Heart right ventricle (tissue), 16 donors: Measurements from ENCODE around the gene TET2. TPM values are rescaled to one million over a fixed set of nuclear protein-coding genes. Genes with fewer than 3 reads are reported as not detected.

Source experiments
- ATAC-seq, 8 donors: fragments of 200-7000 bp; cut with Tn5 transposase; one replicate each; pipeline ENCODE4 v1.9.1; 2020; ENCODE audit warnings: mild to moderate bottlenecking in 8 of 8, moderate library complexity in 8 of 8, moderate number of reproducible peaks in 1 of 8
- DNase-seq, 2 donors: peaks; one replicate each; pipeline ENCODE4 v3.0.0-alpha.2; 2020
- H3K27ac ChIP-seq, 10 donors: fragments of 200-600 bp; sonication (generic) in 2 of 10; one replicate each; pipeline versions ENCODE4 v1.5.0 to v1.8.0; 2020 to 2022; ENCODE audit warnings: mild to moderate bottlenecking in 3 of 10
- H3K27me3 ChIP-seq, 7 donors: fragments of 200-600 bp; one replicate each; pipeline ENCODE4 v1.8.0; 2021 to 2022; ENCODE audit warnings: mild to moderate bottlenecking in 2 of 7
- H3K36me3 ChIP-seq, 9 donors: fragments of 200-600 bp; sonication (generic) in 1 of 9; one replicate each; pipeline versions ENCODE4 v1.5.0 to v1.8.0; 2020 to 2022; ENCODE audit warnings: mild to moderate bottlenecking in 2 of 9
- H3K4me1 ChIP-seq, 9 donors: fragments of 200-600 bp; sonication (generic) in 1 of 9; one replicate each; pipeline versions ENCODE4 v1.5.0 to v1.8.0; 2020 to 2022; ENCODE audit warnings: mild to moderate bottlenecking in 4 of 9
- H3K4me3 ChIP-seq, 10 donors: fragments of 200-600 bp; sonication (generic) in 2 of 10; one replicate each; pipeline versions ENCODE4 v1.5.0 to v1.8.0; 2020 to 2022; ENCODE audit warnings: mild to moderate bottlenecking in 7 of 10, moderate library complexity in 2 of 10
- H3K9me3 ChIP-seq, 11 donors: fragments of 200-600 bp in 10 of 11; sonication (generic) in 2 of 11; one replicate each; pipeline versions ENCODE4 v1.5.0 to v1.8.0; 2013 to 2022; ENCODE audit warnings: mild to moderate bottlenecking in 2 of 11, control low read depth in 1 of 11, moderate library complexity in 1 of 11
- CTCF ChIP-seq, 9 donors: fragments of 200-600 bp; sonication (generic) in 2 of 9; IDR thresholded peaks; one replicate each; pipeline versions ENCODE4 v1.5.0 to v1.8.0; 2021 to 2022; ENCODE audit warnings: antibody characterized with exemption in 9 of 9, mild to moderate bottlenecking in 5 of 9, moderate library complexity in 1 of 9
- WGBS, 2 donors: extraction: QIAGEN DNeasy Blood & Tissue Kit; methylation state at CpG; one replicate each; pipeline ENCODE4 v1.1.7; 2013; ENCODE audit warnings: inconsistent platforms in 1 of 2; 5-methylcytosine and 5-hydroxymethylcytosine counted together
- intact Hi-C, 10 donors: fragments of 100-400 bp; cut with DNase I; formaldehyde crosslinking; loops; one replicate each; pipeline versions ENCODE4 v1.11.1 to v1.14.2; 2022
- polyA plus RNA-seq, 2 donors: library from polyadenylated mRNA; stranded (reverse); fragments of 200-250 nt; gene quantifications; one replicate each; pipeline ENCODE4 v1.2.3, GENCODE V29; 2013
- total RNA-seq, 10 donors: library from RNA; stranded (reverse); fragmentation: NEBNext Ultra II Directional in 3 of 10; extraction: Animal tissue kit (Norgen Biotek cat#: 25700) in 3 of 10; gene quantifications; one replicate each; pipeline versions ENCODE4 v1.2.1 to v1.2.4, GENCODE V29; 2021 to 2023
- donor health status: Arrhythmogenic right ventricular cardiomyopathy.
- donor health status: ischemic (EF 13 %, LVEDD 7.1; RV severe dilation, severe dysfunction).
- donor health status: healthy with polysubstance abuse.
- donor health status: DM: no; HTN: yes; CAD: no.
- donor health status: DM: no; HTN: no; CAD: no.
- donor health status: ischemic (EF 25% LVEDD 6.9; RV normal size, moderate dysfunction).
- donor health status: ischemic (EF 25% LVEDD 5.7; RV mildly dilated, moderate dysfunction).
- donor health status: healthy.
- donor health status: DM: yes; HTN: yes; CAD: no.
- donor health status: Ischemic cardiomyopathy.
- donor health status: ischemic (EF 35%, LVEDD 5.7; RV mildly dilated, moderate dysfunction).
- donor health status: nonischemic (EF 11% LVEDD 7.7; RV severe dilation, severe dysfunction).
- donor health status: DM: yes; HTN: yes; CAD: no.
- donor health status: PGD.
- donor health status: ischemic (EF 29% LVEDD 5.4; RV normal size, mild dysfunction).
- donor health status: nonischemic (EF 23%, LVEDD 6.1; RV moderate dilation, normal function).

TET2 gene
- total and polyA plus RNA-seq, 12 donors = 1.4 to 20.6 (median 16.8) TPM

GRCh38 chr4:105197777-105198176, 51.1 kb downstream of the TET2 start:
- Histone ChIP-seq H3K36me3 (peaks cover 0 to 16% (median 0%) of the 10 kb centered on the region in 9 donors), H3K27me3 (no peaks in the 10 kb centered on the region), H3K9me3 (no peaks in the 10 kb centered on the region), H3K4me3 (no peak overlapping the region), H3K4me1 (peaks cover 2 to 65% (median 38%) of the 10 kb centered on the region in 9 donors), H3K27ac (peak overlapping the region in 1 of 10 donors; percentile 75)
- DNase-seq (no peak), ATAC-seq (no peak)
- TF ChIP-seq CTCF (IDR thresholded peaks at IDR 0.05) = no peak
- intact Hi-C loops = loop anchor here in 1 of 10 donors (5.0 kb wide), 1 partner anchor 50 kb away; the partner anchor contains the start of gene TET2
- 90 to 96% methylated on average over 3 of the region's 3 CpGs for WGBS, 2 donors

GRCh38 chr4:105198541-105198940, 51.9 kb downstream of the TET2 start:
- intact Hi-C loops = loop anchor here in 1 of 10 donors (5.0 kb wide), 1 partner anchor 51 kb away; the partner anchor contains the start of gene TET2
- H3K9me3 ChIP-seq = no peaks in the 10 kb centered on the region
- no peak for TF ChIP-seq CTCF (IDR thresholded peaks at IDR 0.05)
- H3K27ac ChIP-seq = no peak overlapping the region
- DNase-seq (no peak), ATAC-seq (no peak)
- 58 to 65% methylated on average over 2 of the region's 2 CpGs for WGBS, 2 donors
- H3K4me1 ChIP-seq = peaks cover 2 to 61% (median 31%) of the 10 kb centered on the region in 9 donors
- no peak overlapping the region for H3K4me3 ChIP-seq
- H3K36me3 ChIP-seq = peaks cover 0 to 16% (median 0%) of the 10 kb centered on the region in 9 donors
- no peaks in the 10 kb centered on the region for H3K27me3 ChIP-seq

- 70 to 76% methylated on average over 3 of the region's 3 CpGs for WGBS, 2 donors
- no peak overlapping the region for H3K4me3 ChIP-seq
- TF ChIP-seq CTCF (IDR thresholded peaks at IDR 0.05) = no peak
- no peak for ATAC-seq
- H3K9me3 ChIP-seq = no peaks in the 10 kb centered on the region
- intact Hi-C loops = loop anchor here in 1 of 10 donors (5.0 kb wide), 1 partner anchor 476 kb away; no protein-coding TSS in a partner anchor
- peaks cover 0 to 19% (median 0%) of the 10 kb centered on the region in 9 donors for H3K4me1 ChIP-seq
- DNase-seq = no peak
- no peaks in the 10 kb centered on the region for H3K27me3 ChIP-seq
- H3K36me3 ChIP-seq = peaks cover 0 to 13% (median 0%) of the 10 kb centered on the region in 9 donors
- H3K27ac ChIP-seq = no peak overlapping the region
These were observed 59.5 kb downstream of the TET2 start for GRCh38 chr4:105206214-105206613.

DNA sequence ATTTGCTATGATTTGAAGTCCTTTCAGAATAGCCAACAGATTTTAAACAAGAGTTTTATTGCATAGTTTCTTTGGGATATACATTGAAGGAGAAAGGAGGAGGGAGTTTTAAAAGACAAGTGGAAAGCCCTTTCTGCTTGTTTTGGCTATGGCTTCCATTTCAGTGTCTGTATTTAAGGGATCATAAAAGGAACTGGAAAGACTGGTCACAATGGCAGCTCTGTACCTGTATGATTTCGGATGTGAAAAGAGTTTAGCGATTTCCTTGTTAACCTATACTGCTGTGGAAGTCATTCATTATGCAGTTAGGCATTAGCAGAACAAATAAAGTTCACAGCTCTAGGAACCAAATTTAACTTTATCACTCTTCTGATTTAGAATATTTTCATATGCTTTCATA, 60.7 kb downstream of the TET2 start:
- DNase-seq (no peak), ATAC-seq (no peak)
- Histone ChIP-seq H3K9me3 (no peaks in the 10 kb centered on the region), H3K27me3 (no peaks in the 10 kb centered on the region), H3K36me3 (peaks cover 0 to 13% (median 0%) of the 10 kb centered on the region in 9 donors), H3K27ac (no peak overlapping the region), H3K4me3 (no peak overlapping the region), H3K4me1 (peaks cover 0 to 14% (median 0%) of the 10 kb centered on the region in 9 donors)
- intact Hi-C loops = loop anchor here in 1 of 10 donors (5.0 kb wide), 1 partner anchor 475 kb away; no protein-coding TSS in a partner anchor
- no peak for TF ChIP-seq CTCF (IDR thresholded peaks at IDR 0.05)
- 99 to 100% methylated on average over 2 of the region's 2 CpGs for WGBS, 2 donors
